ENCODE data around the gene TP53I13. TPM values are rescaled to one million over a fixed set of nuclear protein-coding genes. Genes with fewer than 3 reads are reported as not detected.

Gene TP53I13
- total RNA-seq, 1 donor from 2014 or later = 62.7 TPM

DNA sequence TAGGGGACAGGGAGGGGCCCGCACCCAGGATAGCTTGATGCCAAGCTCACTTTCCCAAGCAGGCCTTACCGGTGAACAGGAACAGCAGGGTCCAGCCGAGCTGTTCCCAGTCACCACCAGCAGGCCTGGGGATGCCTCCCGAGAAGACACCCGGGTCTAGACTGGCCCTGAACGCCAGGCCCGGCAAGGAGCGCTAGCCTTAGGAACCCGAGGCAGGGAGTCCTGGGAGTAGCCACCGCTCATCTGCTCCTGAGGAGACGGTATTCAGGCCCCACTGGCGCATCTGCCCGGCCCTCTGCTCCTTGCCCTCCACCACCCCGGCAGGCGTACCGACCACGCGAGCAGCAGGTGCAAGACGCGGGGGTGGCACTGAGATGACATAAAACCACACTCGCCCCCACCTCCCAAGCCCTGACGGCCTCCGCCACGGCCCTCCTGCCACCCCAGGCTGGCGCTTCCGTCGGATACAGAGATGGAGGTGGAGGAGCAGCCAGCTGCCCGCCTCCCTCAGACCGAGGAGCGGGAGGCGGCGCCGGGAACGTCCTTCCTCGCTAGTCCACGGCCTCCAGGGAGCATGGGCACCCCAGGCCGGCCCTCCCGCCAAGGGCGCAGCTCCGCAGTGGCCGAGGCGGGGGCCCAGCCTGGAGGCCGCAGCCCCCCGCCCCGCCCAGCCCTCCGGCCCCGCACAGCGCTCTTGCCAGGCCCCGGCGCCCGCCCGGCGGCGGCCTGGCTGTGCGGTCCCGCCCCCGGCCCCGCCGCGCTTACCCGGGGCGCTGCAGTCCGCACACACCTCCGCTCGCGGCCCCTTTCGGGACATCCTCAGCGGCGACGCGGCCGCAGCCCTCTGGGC, 20.3 kb downstream of the TP53I13 start:
- Histone ChIP-seq H3K4me3 (peak overlapping the region; percentile 90), H3K27ac (peak overlapping the region; percentile 84), H3K9me3 (no peaks in the 10 kb centered on the region), H3K4me1 (peaks cover 84% of the 10 kb centered on the region), H3K27me3 (ENCODE audit: low read depth) (no peaks in the 10 kb centered on the region), H3K36me3 (no peaks in the 10 kb centered on the region)
- DNase-seq = peak; percentile 67
- ATAC-seq = peak in 1 of 2 donors; percentile 0
- intact Hi-C loops (cut with DNase I) = no loop called here
- TF ChIP-seq, protein P1, sequence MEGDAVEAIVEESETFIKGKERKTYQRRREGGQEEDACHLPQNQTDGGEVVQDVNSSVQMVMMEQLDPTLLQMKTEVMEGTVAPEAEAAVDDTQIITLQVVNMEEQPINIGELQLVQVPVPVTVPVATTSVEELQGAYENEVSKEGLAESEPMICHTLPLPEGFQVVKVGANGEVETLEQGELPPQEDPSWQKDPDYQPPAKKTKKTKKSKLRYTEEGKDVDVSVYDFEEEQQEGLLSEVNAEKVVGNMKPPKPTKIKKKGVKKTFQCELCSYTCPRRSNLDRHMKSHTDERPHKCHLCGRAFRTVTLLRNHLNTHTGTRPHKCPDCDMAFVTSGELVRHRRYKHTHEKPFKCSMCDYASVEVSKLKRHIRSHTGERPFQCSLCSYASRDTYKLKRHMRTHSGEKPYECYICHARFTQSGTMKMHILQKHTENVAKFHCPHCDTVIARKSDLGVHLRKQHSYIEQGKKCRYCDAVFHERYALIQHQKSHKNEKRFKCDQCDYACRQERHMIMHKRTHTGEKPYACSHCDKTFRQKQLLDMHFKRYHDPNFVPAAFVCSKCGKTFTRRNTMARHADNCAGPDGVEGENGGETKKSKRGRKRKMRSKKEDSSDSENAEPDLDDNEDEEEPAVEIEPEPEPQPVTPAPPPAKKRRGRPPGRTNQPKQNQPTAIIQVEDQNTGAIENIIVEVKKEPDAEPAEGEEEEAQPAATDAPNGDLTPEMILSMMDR (IDR thresholded peaks at IDR 0.05) = no peak

DNA sequence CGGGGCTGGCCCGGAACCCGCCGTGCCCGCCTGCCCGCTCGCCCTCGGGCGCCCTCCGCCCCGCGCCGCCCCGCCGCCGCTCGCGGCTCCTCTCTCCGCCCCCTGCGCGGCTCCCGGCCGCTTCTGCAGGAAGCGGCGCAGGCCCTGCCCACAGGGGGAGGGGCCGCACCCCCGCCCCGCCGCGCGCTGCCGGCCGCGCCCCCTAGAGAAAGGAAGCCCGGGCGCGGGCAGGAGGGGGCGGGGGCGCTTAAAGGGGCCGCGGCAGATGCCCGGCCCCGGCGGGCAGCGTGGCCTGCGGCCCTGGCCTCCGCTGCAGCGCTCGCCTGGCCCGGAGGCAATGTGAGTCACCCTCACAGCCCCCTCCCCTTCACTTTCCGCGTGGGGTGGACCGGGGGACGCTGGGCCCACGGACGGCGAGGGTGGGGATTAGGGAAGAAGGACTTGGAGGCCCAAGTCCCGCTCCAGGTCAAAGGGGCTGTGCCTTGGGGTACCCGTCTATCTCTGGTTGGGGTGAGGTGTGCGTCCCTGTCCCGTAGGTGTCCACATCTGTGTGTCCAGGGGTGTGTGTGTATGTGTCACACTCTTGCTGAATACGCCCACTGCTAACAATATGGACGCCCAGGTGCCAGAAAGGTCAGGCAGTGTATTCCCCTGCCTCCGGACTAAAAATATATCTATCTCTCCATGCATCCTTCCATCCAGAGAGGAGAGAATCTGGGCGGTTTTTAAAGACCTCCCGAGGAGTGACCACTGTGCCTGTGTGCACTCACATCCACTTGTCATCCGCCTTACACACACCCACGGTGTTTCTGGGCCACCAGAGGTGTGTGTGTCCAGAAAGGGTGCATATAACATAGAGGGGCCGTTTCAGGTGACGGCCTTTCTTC, 21.3 kb downstream of the TP53I13 start, which contains the start of gene GIT1:
GIT1 (minus strand) TSS at position 125 of the 887 bp plus-strand sequence. CDS start 270 bp downstream, outside the sequence.
- H3K9me3 ChIP-seq = no peaks in the 10 kb centered on the region
- no peaks in the 10 kb centered on the region for H3K27me3 ChIP-seq (ENCODE audit: low read depth)
- TF ChIP-seq, protein P1 (IDR thresholded peaks at IDR 0.05) = no peak
- intact Hi-C loops (cut with DNase I) = no loop called here
- no peaks in the 10 kb centered on the region for H3K36me3 ChIP-seq
- peak within 1 kb of the TSS; percentile 84 for H3K27ac ChIP-seq
- peak; percentile 88 to 89 for ATAC-seq
- peak within 1 kb of the TSS; percentile 90 for H3K4me3 ChIP-seq
- peaks cover 79% of the 10 kb centered on the region for H3K4me1 ChIP-seq
- DNase-seq = peak; percentile 90

DNA sequence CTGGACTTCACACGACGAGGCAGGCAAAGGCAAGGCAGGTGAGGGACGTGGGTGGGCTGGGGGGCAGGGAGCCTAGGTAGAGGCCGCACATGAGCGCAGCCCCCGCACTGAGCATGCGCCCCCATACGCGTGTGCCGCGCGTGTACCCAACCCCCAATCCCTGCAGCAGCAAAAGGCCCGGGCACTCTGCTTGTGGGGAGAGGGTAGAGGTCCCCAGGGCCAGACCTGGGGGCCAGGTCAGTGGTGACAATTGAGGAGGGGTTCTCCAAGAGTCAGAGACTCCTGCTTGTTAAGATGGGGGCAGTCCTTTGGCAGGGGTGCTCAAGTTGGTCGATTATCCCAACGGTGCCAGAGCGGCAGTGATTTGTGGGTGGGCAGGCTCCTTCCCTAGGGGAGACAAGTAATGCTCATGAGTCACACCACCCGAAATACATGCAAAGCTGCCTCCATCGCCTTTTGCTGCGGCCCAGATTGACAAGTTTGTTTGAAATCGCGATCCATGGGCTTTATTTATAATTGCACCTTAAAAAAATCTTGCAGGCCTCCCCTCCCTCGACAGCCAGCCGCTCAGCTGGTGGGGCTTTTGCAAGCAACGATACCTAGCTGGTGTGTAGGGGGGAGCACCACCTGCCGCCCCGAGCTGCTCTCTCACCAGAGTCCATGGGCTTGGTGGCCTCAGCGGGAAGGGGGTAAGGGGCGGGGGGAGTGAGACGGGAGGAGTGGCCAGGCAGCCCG, 22.1 kb downstream of the TP53I13 start:
- no peaks in the 10 kb centered on the region for H3K27me3 ChIP-seq (ENCODE audit: low read depth)
- intact Hi-C loops (cut with DNase I) = no loop called here
- peak overlapping the region; percentile 63 for H3K4me3 ChIP-seq
- ATAC-seq (no peak), DNase-seq (no peak)
- H3K27ac ChIP-seq = peak overlapping the region; percentile 77
- no peaks in the 10 kb centered on the region for H3K9me3 ChIP-seq
- H3K4me1 ChIP-seq = peaks cover 71% of the 10 kb centered on the region
- no peaks in the 10 kb centered on the region for H3K36me3 ChIP-seq
- TF ChIP-seq, protein P1 (IDR thresholded peaks at IDR 0.05) = no peak

DNA sequence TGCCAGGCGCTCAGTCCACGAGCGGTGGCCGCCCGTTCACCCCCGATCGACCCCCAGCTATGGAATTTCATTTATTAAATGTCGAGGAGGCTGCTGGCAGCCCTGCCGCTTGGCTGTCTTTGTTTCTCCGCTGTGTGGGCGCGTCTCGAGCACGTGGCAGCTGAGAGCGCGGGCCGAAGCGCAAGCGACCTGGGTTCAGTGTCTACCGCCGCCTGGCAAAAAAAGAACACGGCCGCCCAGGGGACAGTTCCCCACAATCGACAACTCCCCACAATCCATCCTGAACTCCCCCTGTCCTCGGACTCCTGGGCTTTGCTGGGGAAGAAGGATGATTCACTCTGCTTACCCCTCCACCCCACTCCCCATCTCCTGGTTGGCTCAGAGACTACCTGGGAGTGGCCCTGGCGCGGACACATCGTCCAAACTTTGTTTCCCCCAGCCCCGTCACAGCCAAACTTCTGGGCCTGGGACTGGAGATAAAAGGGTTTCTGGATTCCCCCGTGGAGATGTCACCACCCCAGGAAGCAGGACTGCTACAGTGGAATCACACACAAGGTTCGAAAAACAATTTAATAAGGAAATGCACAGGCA, 22.7 kb downstream of the TP53I13 start:
- no peaks in the 10 kb centered on the region for H3K27me3 ChIP-seq (ENCODE audit: low read depth)
- TF ChIP-seq, protein P1 (IDR thresholded peaks at IDR 0.05) = no peak
- peaks cover 64% of the 10 kb centered on the region for H3K4me1 ChIP-seq
- ATAC-seq (peak in 1 of 2 donors; percentile 5), DNase-seq (peak; percentile 62)
- peak overlapping the region; percentile 77 for H3K27ac ChIP-seq
- H3K9me3 ChIP-seq = no peaks in the 10 kb centered on the region
- no peaks in the 10 kb centered on the region for H3K36me3 ChIP-seq
- H3K4me3 ChIP-seq = peak overlapping the region; percentile 63
- intact Hi-C loops (cut with DNase I) = no loop called here

Measured in lower lobe of right lung (tissue), 2 donors.